RWPE2 (cell line): ENCODE data around the gene SERPINB6.
"Not testable (repeated sequence)": the region's sequence is repeated elsewhere in the genome, so short reads cannot be mapped to it uniquely, and the experiment has no call there.

Experiments
- ATAC-seq: fragments of 200-7000 bp; cut with Tn5 transposase; 3 replicates; pipeline ENCODE4 v1.9.1; 2021; ENCODE audit warnings: low read depth
- DNase-seq: peaks from one replicate; pipeline ENCODE4 v3.0.0-alpha.2; 2020; ENCODE audit warnings: low spot score
- H3K27ac ChIP-seq: fragments of 450-650 bp; 2 replicates; pipeline ENCODE4 v1.5.1; 2017; ENCODE audit warnings: mild to moderate bottlenecking; ENCODE audit not compliant: poor library complexity, severe bottlenecking
- H3K27me3 ChIP-seq: fragments of 250-450 bp; sonication (Bioruptor Pico); 2 replicates; pipeline ENCODE4 v1.5.1; 2021; ENCODE audit warnings: mild to moderate bottlenecking, moderate library complexity; ENCODE audit not compliant: insufficient read depth, poor library complexity, severe bottlenecking
- H3K36me3 ChIP-seq: fragments of 250-450 bp; sonication (Bioruptor Pico); 2 replicates; pipeline ENCODE4 v1.5.1; 2020; ENCODE audit warnings: low read depth, mild to moderate bottlenecking, moderate library complexity
- H3K4me1 ChIP-seq: fragments of 250-450 bp; sonication (Bioruptor Pico); 2 replicates; pipeline ENCODE4 v1.5.1; 2021; ENCODE audit warnings: mild to moderate bottlenecking, moderate library complexity; ENCODE audit not compliant: insufficient read depth, poor library complexity, severe bottlenecking
- H3K4me3 ChIP-seq: fragments of 250-450 bp; sonication (Bioruptor Pico); 2 replicates; pipeline ENCODE4 v1.5.1; 2021; ENCODE audit warnings: mild to moderate bottlenecking, moderate library complexity; ENCODE audit not compliant: severe bottlenecking
- H3K9me3 ChIP-seq: fragments of 250-450 bp; sonication (Bioruptor Pico); 2 replicates; pipeline ENCODE4 v1.5.1; 2021; ENCODE audit warnings: mild to moderate bottlenecking, moderate library complexity; ENCODE audit not compliant: severe bottlenecking
- TF ChIP-seq, protein P1 (sequence below): fragments of 450-650 bp; IDR thresholded peaks from one replicate; pipeline ENCODE4 v1.5.1; 2017; ENCODE audit warnings: mild to moderate bottlenecking, moderate library complexity; ENCODE audit not compliant: poor library complexity, severe bottlenecking

SERPINB6 gene

DNA sequence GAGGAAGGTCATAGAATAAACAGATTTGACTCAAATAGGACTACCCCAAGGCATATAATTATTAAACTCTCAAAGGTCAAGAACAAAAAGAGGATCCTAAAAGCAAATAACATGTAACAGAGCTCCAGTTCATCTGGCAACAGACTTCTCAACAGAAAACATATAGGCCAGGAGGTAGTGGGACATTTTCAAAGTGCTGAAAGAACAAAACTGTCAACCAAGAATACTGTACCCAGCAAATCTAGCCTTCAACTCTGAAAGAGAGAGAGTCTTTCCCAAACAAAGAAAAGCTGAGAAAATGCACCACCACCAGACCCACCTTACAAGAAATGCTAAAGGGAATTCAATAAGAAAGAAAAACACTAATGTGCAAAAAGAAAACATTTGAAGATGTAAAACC is 40.2 kb upstream of the SERPINB6 start:
- peaks cover 11% of the 10 kb centered on the region for H3K36me3 ChIP-seq
- peaks cover 5% of the 10 kb centered on the region for H3K9me3 ChIP-seq
- TF ChIP-seq, protein P1, sequence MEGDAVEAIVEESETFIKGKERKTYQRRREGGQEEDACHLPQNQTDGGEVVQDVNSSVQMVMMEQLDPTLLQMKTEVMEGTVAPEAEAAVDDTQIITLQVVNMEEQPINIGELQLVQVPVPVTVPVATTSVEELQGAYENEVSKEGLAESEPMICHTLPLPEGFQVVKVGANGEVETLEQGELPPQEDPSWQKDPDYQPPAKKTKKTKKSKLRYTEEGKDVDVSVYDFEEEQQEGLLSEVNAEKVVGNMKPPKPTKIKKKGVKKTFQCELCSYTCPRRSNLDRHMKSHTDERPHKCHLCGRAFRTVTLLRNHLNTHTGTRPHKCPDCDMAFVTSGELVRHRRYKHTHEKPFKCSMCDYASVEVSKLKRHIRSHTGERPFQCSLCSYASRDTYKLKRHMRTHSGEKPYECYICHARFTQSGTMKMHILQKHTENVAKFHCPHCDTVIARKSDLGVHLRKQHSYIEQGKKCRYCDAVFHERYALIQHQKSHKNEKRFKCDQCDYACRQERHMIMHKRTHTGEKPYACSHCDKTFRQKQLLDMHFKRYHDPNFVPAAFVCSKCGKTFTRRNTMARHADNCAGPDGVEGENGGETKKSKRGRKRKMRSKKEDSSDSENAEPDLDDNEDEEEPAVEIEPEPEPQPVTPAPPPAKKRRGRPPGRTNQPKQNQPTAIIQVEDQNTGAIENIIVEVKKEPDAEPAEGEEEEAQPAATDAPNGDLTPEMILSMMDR = no peak
- ATAC-seq = no peak
- no peak overlapping the region for H3K27ac ChIP-seq
- H3K4me1 ChIP-seq = peaks cover 10% of the 10 kb centered on the region
- no peak for DNase-seq
- no peak overlapping the region for H3K4me3 ChIP-seq
- no peaks in the 10 kb centered on the region for H3K27me3 ChIP-seq

DNA sequence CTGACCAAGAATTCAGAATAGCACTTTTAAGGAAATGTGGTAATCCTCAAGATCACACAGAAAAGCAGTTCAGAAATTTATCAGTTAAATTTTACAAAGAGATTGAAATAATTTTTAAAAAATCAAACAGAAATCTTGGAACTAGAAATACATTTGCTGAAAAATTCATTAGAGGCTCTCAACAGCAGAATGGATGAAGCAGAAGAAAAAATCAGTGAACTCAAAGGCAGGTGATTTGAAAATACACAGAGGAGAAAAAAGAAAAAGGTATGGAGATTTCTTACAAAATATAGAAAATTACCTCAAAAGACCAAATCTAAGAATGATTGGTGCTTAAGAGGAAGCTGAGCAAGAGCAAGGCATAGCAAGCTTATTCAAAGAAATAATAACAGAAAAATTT is 39.8 kb upstream of the SERPINB6 start:
- Histone ChIP-seq H3K9me3 (peaks cover 5% of the 10 kb centered on the region), H3K27me3 (no peaks in the 10 kb centered on the region), H3K36me3 (peaks cover 11% of the 10 kb centered on the region), H3K27ac (no peak overlapping the region), H3K4me3 (no peak overlapping the region), H3K4me1 (peaks cover 10% of the 10 kb centered on the region)
- no peak for ATAC-seq
- DNase-seq = no peak
- TF ChIP-seq, protein P1 = no peak

DNA sequence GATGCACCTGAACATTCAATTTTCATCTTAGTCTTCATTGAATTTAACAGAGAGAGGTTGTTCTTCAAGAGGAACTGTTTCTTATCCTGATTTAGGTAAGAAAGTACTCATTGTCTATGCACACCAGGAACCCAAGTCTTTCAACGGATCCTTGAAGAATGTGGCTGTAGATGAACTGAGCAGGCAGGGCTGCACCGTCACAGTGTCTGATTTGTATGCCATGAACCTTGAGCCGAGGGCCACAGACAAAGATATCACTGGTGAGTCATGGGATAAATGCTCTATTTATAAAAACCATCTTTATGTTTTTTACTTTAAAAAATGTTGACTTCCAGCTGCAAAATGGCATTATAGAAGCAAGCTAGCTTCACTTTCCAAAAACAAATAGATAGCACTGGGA is 38.6 kb upstream of the SERPINB6 start:
- TF ChIP-seq, protein P1 = no peak

DNA sequence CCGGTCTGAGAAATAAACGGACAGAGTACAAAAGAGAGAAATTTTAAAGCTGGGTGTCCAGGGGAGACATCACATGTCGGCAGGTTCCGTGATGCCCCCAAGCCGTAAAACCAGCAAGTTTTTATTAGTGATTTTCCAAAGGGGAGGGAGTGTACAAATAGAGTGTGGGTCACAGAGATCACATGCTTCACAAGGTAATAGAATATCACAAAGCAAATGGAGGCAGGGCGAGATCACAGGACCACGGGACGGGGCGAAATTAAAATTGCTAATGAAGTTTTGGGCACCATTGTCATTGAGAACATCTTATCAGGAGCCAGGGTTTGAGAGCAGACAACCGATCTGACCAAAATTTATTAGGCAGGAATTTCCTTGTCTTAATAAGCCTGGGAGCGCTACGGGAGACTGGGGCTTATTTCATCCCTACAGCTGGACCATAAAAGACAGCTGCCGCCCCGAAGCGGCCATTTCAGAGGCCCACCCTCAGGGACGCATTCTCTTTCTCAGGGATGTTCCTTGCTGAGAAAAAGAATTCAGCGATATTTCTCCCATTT is 37.4 kb upstream of the SERPINB6 start:
- not testable (repeated sequence) for H3K27me3 ChIP-seq, DNase-seq, H3K9me3 ChIP-seq, H3K4me1 ChIP-seq, H3K4me3 ChIP-seq, H3K27ac ChIP-seq, ATAC-seq
- peaks cover 18% of the 10 kb centered on the region for H3K36me3 ChIP-seq

More for the DNA sequence above, 38.6 kb upstream of the SERPINB6 start:
- H3K4me1 ChIP-seq = peaks cover 10% of the 10 kb centered on the region
- H3K4me3 ChIP-seq = no peak overlapping the region
- no peak overlapping the region for H3K27ac ChIP-seq
- no peak for DNase-seq
- peaks cover 5% of the 10 kb centered on the region for H3K9me3 ChIP-seq
- no peaks in the 10 kb centered on the region for H3K27me3 ChIP-seq
- H3K36me3 ChIP-seq = peaks cover 14% of the 10 kb centered on the region
- no peak for ATAC-seq

DNA sequence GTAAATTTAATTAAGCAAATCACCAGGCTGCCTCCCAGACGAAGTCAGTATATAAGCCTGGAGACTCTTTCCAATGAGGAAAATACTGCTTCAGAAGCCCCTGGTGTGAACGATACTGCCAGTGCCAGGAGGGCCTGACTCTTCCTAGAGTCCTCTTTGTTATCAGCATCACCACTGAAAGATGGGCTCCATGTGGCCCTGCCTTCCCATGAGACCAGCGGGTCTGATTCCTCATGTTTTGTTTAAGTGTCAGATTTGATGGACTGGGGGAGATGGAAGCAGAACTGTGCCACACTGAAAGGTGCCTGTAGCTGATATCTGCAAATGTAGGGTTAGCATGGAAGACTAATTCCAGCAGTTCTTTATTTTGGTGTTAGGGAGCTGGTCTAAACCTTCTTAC is 36.2 kb upstream of the SERPINB6 start:
- TF ChIP-seq, protein P1 = no peak
- no peaks in the 10 kb centered on the region for H3K4me1 ChIP-seq
- H3K9me3 ChIP-seq = peaks cover 5% of the 10 kb centered on the region
- ATAC-seq (no peak), DNase-seq (no peak)
- H3K27me3 ChIP-seq = no peaks in the 10 kb centered on the region
- H3K36me3 ChIP-seq = peaks cover 18% of the 10 kb centered on the region
- no peak overlapping the region for H3K4me3 ChIP-seq
- H3K27ac ChIP-seq = no peak overlapping the region
